ENCODE results near the gene REG4.
A peak's percentile ranks its signal among the peaks of the same experiment; 100 is the strongest.

The REG4 gene

GRCh38 chr1:119762953-119763352, 48.3 kb downstream of the REG4 start:
- H3K27me3 ChIP-seq = no peaks in the 10 kb centered on the region
- H4K20me1 ChIP-seq = no peaks in the 10 kb centered on the region
- H3K9me3 ChIP-seq (replicated peaks in 1 of 11) = peaks cover 4 to 14% (median 11%) of the 10 kb centered on the region in 11 experiments; a peak in 16 of 22 replicates
- peaks cover 0 to 10% (median 7%) of the 10 kb centered on the region in 10 experiments; a peak in 12 of 20 replicates for H3K4me1 ChIP-seq
- no peak overlapping the region for H3K9ac ChIP-seq
- no peak overlapping the region for H3K27ac ChIP-seq
- H3K4me2 ChIP-seq = no peak overlapping the region
- no peaks in the 10 kb centered on the region for H3K36me3 ChIP-seq
- H3K4me3 ChIP-seq = no peak overlapping the region
- no peak for TF ChIP-seq Cebpa-rat (IDR thresholded peaks at IDR 0.05)

DNA sequence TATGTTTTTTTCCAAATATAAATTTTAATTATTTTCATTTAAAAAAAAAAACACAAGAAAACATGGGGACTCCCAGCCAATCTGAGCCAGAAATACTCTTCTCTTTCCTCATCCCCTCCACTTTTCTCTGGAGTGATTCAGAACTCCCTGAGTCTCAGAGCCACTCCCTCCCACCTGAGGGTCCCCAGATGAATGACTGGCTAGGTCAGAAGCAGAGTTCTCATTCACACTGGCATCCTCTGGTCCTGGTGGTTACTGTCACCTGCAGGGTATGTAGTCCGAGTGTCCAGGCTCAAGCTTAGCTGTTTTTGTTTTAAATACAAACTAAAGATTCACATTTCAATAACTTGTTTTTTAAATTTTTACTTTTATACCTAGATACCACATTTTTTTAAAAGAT, 48.9 kb downstream of the REG4 start:
- H3K27me3 ChIP-seq = no peaks in the 10 kb centered on the region
- no peak overlapping the region for H3K27ac ChIP-seq
- H3K4me3 ChIP-seq = no peak overlapping the region
- H3K4me1 ChIP-seq = peaks cover 0 to 10% (median 7%) of the 10 kb centered on the region in 10 experiments; a peak in 12 of 20 replicates
- H4K20me1 ChIP-seq = no peaks in the 10 kb centered on the region
- peaks cover 4 to 14% (median 11%) of the 10 kb centered on the region in 11 experiments; a peak in 16 of 22 replicates for H3K9me3 ChIP-seq (replicated peaks in 1 of 11)
- no peak for TF ChIP-seq Cebpa-rat (IDR thresholded peaks at IDR 0.05)
- no peak overlapping the region for H3K9ac ChIP-seq
- no peak overlapping the region for H3K4me2 ChIP-seq
- H3K36me3 ChIP-seq = no peaks in the 10 kb centered on the region

DNA sequence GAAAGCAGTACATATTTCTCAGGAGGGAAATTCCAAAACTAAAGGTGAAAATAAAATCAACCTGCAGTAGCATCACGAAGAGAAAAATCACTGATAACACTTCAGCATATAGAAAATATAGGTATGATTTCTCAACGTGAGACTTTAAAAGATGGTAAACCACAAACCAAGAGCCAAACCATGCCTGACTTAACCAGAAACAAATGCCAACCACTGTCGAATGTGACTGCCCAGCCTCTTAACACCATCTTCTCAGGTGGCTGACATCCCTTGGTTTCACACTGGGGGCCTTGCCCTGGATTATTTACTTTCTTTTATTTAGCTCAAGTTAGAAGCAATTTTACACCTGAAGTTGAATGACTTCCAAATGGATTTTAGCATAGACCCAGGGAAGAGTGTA, 52.7 kb downstream of the REG4 start:
- Histone ChIP-seq H3K9ac (no peak overlapping the region), H3K4me1 (peaks cover 0 to 1% (median 0%) of the 10 kb centered on the region in 10 experiments; a peak in 4 of 20 replicates), H3K27ac (no peak overlapping the region), H3K4me2 (no peak overlapping the region), H3K4me3 (no peak overlapping the region), H3K27me3 (no peaks in the 10 kb centered on the region), H4K20me1 (no peaks in the 10 kb centered on the region), H3K9me3 (replicated peaks in 1 of 11) (no peaks in the 10 kb centered on the region), H3K36me3 (no peaks in the 10 kb centered on the region)
- TF ChIP-seq Cebpa-rat (IDR thresholded peaks at IDR 0.05) = no peak

GRCh38 chr1:119752592-119752991, 58.7 kb downstream of the REG4 start:
- no peaks in the 10 kb centered on the region for H3K27me3 ChIP-seq
- H3K9ac ChIP-seq = no peak overlapping the region
- H3K36me3 ChIP-seq = no peaks in the 10 kb centered on the region
- H3K4me1 ChIP-seq = peaks cover 0 to 8% (median 0%) of the 10 kb centered on the region in 10 experiments; a peak in 6 of 20 replicates
- H3K4me2 ChIP-seq = no peak overlapping the region
- no peak overlapping the region for H3K4me3 ChIP-seq
- H3K27ac ChIP-seq = no peak overlapping the region
- no peak for TF ChIP-seq Cebpa-rat (IDR thresholded peaks at IDR 0.05)
- no peaks in the 10 kb centered on the region for H3K9me3 ChIP-seq (replicated peaks in 1 of 11)
- no peaks in the 10 kb centered on the region; a peak in 1 of 22 replicates for H4K20me1 ChIP-seq

- no peaks in the 10 kb centered on the region for H3K27me3 ChIP-seq
- H3K27ac ChIP-seq = no peak overlapping the region
- no peaks in the 10 kb centered on the region for H3K9me3 ChIP-seq (replicated peaks in 1 of 11)
- TF ChIP-seq Cebpa-rat (IDR thresholded peaks at IDR 0.05) = no peak
- H4K20me1 ChIP-seq = peaks cover 0 to 23% (median 9%) of the 10 kb centered on the region in 11 experiments; a peak in 14 of 22 replicates
- peak overlapping the region in 2 of 11 experiments; percentile 14 to 18; a peak in 2 of 22 replicates for H3K4me2 ChIP-seq
- H3K4me1 ChIP-seq = peaks cover 0 to 9% (median 0%) of the 10 kb centered on the region in 10 experiments; a peak in 6 of 20 replicates
- no peak overlapping the region for H3K9ac ChIP-seq
- no peak overlapping the region for H3K4me3 ChIP-seq
- peaks cover 8 to 25% (median 21%) of the 10 kb centered on the region in 11 experiments; a peak in 18 of 22 replicates for H3K36me3 ChIP-seq
Measured at GRCh38 chr1:119748040-119748439, 63.2 kb downstream of the REG4 start.

DNA sequence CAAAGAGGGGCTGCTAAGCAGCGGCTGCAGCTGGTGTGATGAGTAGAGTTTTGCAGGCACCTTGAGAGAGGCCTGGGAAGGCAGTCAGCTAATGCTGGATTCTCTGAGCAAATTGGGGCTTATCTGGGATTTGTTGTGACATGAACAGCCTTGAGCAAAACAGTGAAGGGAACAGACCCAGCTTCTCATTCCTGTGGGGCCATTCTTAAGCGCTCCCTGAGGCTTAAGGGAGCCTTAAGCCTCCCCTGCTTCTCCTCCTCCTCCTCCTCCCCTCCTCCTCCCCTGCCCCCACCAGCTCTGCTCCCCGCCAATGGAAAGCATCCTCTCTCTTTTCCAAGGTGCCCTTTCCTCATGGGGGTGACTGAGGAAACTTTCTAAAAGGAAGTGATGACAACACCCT, 63.8 kb downstream of the REG4 start:
- no peak for TF ChIP-seq Cebpa-rat (IDR thresholded peaks at IDR 0.05)
- no peak overlapping the region for H3K9ac ChIP-seq
- H3K4me2 ChIP-seq = peak overlapping the region in 2 of 11 experiments; percentile 14 to 18; a peak in 2 of 22 replicates
- H3K27ac ChIP-seq = no peak overlapping the region
- H3K4me3 ChIP-seq = no peak overlapping the region
- no peaks in the 10 kb centered on the region for H3K27me3 ChIP-seq
- peaks cover 0 to 9% (median 0%) of the 10 kb centered on the region in 10 experiments; a peak in 6 of 20 replicates for H3K4me1 ChIP-seq
- H4K20me1 ChIP-seq = peaks cover 0 to 29% (median 14%) of the 10 kb centered on the region in 11 experiments; a peak in 14 of 22 replicates
- peaks cover 13 to 31% (median 27%) of the 10 kb centered on the region in 11 experiments for H3K36me3 ChIP-seq
- H3K9me3 ChIP-seq (replicated peaks in 1 of 11) = no peaks in the 10 kb centered on the region

DNA sequence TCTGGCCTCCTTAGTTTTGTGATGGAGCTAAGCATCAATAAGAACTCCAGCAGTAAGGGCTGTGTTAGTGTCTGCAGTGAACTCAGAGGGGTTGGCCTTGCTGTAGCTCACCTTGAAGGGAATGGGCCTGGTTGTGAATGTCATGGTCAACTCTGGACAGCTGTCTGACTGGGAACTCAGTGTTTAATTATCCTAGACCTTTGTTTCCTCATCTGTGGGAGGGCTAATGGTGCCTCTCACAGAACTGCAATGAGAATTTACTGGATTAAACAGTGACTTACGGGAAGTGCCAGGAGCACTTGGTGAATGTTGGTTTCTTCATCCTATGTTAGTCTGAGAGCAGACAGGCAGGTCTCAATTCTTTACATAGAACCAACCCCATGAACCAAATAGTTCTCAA, 66.2 kb downstream of the REG4 start:
- TF ChIP-seq Cebpa-rat (IDR thresholded peaks at IDR 0.05) = no peak
- Histone ChIP-seq H3K27me3 (no peaks in the 10 kb centered on the region), H3K36me3 (peaks cover 36 to 55% (median 51%) of the 10 kb centered on the region in 11 experiments), H3K9me3 (replicated peaks in 1 of 11) (no peaks in the 10 kb centered on the region), H4K20me1 (peaks cover 0 to 53% (median 30%) of the 10 kb centered on the region in 11 experiments; a peak in 14 of 22 replicates), H3K27ac (no peak overlapping the region), H3K4me2 (no peak overlapping the region), H3K9ac (no peak overlapping the region), H3K4me1 (peaks cover 0 to 9% (median 0%) of the 10 kb centered on the region in 10 experiments; a peak in 6 of 20 replicates), H3K4me3 (no peak overlapping the region)

GRCh38 chr1:119744598-119744942, 66.7 kb downstream of the REG4 start:
- H3K27me3 ChIP-seq = no peaks in the 10 kb centered on the region
- peaks cover 0 to 9% (median 0%) of the 10 kb centered on the region in 10 experiments; a peak in 6 of 20 replicates for H3K4me1 ChIP-seq
- H3K36me3 ChIP-seq = peaks cover 40 to 60% (median 56%) of the 10 kb centered on the region in 11 experiments
- no peak overlapping the region for H3K4me3 ChIP-seq
- H3K9me3 ChIP-seq (replicated peaks in 1 of 11) = no peaks in the 10 kb centered on the region
- no peak overlapping the region for H3K9ac ChIP-seq
- H3K27ac ChIP-seq = no peak overlapping the region
- H3K4me2 ChIP-seq = no peak overlapping the region
- peaks cover 0 to 58% (median 30%) of the 10 kb centered on the region in 11 experiments; a peak in 14 of 22 replicates for H4K20me1 ChIP-seq
- TF ChIP-seq Cebpa-rat (IDR thresholded peaks at IDR 0.05) = no peak
